Activated CD8-positive, alpha-beta T cell treated with anti-CD3 and anti-CD28 coated beads, Interleukin-2, amount 10 ng/mL, durations not matched to agents 7 days and 5 days (primary cell): ENCODE data around the gene PLXNB1. TPM values are rescaled to one million over a fixed set of nuclear protein-coding genes. Genes with fewer than 3 reads are reported as not detected.

ENCODE experiments used
- ATAC-seq: fragments of 150-1000 bp; cut with Tn5 transposase; one replicate; pipeline ENCODE4 v1.10.0; 2021; ENCODE audit warnings: moderate library complexity
- CTCF ChIA-PET: fragments of 350-600 bp; sonication (Branson Sonifier 250); formaldehyde crosslinking; loops from one replicate; lab custom pipeline; 2021; ENCODE audit warnings: antibody characterized with exemption; lab: Charles Lee
- POLR2A ChIA-PET: fragments of 350-600 bp; sonication (Branson Sonifier 250); formaldehyde crosslinking; loops from one replicate; lab custom pipeline; 2021; ENCODE audit warnings: antibody characterized with exemption; lab: Charles Lee
- DNase-seq: peaks from one replicate; pipeline ENCODE4 v3.0.0-alpha.2; 2020
- H3K27ac Mint-ChIP-seq: one replicate; pipeline ENCODE4 v1.8.0; 2021; ENCODE audit warnings: mild to moderate bottlenecking, mixed read lengths
- H3K27me3 Mint-ChIP-seq: one replicate; pipeline ENCODE4 v1.8.0; 2021; ENCODE audit warnings: low read depth, mixed read lengths
- H3K36me3 Mint-ChIP-seq: one replicate; pipeline ENCODE4 v1.8.0; 2021; ENCODE audit warnings: low read depth, mixed read lengths
- H3K4me1 Mint-ChIP-seq: one replicate; pipeline ENCODE4 v1.8.0; 2021; ENCODE audit warnings: low read depth, mixed read lengths
- H3K4me3 Mint-ChIP-seq: one replicate; pipeline ENCODE4 v1.8.0; 2021; ENCODE audit warnings: mild to moderate bottlenecking, mixed read lengths
- H3K9me3 Mint-ChIP-seq: one replicate; pipeline ENCODE4 v1.8.0; 2022; ENCODE audit warnings: mixed read lengths; ENCODE audit not compliant: insufficient read depth
- total RNA-seq, 2 experiments: library from RNA; stranded (reverse); gene quantifications; one replicate each; pipeline ENCODE4 v1.2.3, GENCODE V29; 2021

The PLXNB1 gene
- total RNA-seq, 2 experiments from 2014 or later: 0.76 to 1.7 TPM

DNA sequence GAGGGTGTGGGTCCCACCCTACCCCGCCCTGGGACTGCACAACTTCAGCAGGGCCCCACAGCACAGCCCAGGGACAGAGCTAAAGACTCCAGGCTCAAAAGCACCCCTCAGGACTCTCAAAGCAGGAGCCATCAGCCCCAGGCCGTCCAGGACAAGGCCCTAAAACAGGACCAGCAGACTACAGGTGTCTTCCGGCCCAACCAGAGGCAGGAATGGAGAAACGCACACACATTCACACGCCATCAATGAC lies 42.7 kb upstream of the PLXNB1 start:
- Mint-ChIP-seq H3K4me1 (peaks cover 73% of the 10 kb centered on the region), H3K27ac (peak overlapping the region; percentile 100), H3K27me3 (no peaks in the 10 kb centered on the region), H3K36me3 (peaks cover 60% of the 10 kb centered on the region), H3K4me3 (peak overlapping the region; percentile 93), H3K9me3 (no peaks in the 10 kb centered on the region)
- ATAC-seq (no peak), DNase-seq (no peak)
- CTCF ChIA-PET: interaction anchor here (0.7 to 6.1 kb wide), 16 partner anchors 12 to 86 kb away, joined by 3 to 57 read pairs (median 5); partner anchors contain the start of genes ATRIP, CCDC51, SHISA5 and TMA7
- POLR2A ChIA-PET: interaction anchor here (0.7 to 2.7 kb wide), 18 partner anchors 9 to 186 kb away, joined by 3 to 35 read pairs (median 7); partner anchors contain the start of genes ATRIP, CCDC51, SHISA5 and TMA7

- H3K4me1 Mint-ChIP-seq: peaks cover 65% of the 10 kb centered on the region
- peaks cover 73% of the 10 kb centered on the region for H3K36me3 Mint-ChIP-seq
- H3K27me3 Mint-ChIP-seq: no peaks in the 10 kb centered on the region
- DNase-seq: no peak
- no peaks in the 10 kb centered on the region for H3K9me3 Mint-ChIP-seq
- ChIA-PET CTCF (interaction anchor here (1.4 to 6.1 kb wide), 3 partner anchors 34 to 79 kb away, joined by 6 to 57 read pairs (median 9); no protein-coding TSS in a partner anchor), POLR2A (interaction anchor here (0.9 to 1.7 kb wide), 4 partner anchors 13 to 37 kb away, joined by 4 to 6 read pairs (median 4); partner anchors contain the start of gene ATRIP)
- no peak for ATAC-seq
- H3K4me3 Mint-ChIP-seq: peak overlapping the region; percentile 40
- H3K27ac Mint-ChIP-seq: peak overlapping the region; percentile 97
Measured at GRCh38 chr3:48470286-48470685, 40.4 kb upstream of the PLXNB1 start.

DNA sequence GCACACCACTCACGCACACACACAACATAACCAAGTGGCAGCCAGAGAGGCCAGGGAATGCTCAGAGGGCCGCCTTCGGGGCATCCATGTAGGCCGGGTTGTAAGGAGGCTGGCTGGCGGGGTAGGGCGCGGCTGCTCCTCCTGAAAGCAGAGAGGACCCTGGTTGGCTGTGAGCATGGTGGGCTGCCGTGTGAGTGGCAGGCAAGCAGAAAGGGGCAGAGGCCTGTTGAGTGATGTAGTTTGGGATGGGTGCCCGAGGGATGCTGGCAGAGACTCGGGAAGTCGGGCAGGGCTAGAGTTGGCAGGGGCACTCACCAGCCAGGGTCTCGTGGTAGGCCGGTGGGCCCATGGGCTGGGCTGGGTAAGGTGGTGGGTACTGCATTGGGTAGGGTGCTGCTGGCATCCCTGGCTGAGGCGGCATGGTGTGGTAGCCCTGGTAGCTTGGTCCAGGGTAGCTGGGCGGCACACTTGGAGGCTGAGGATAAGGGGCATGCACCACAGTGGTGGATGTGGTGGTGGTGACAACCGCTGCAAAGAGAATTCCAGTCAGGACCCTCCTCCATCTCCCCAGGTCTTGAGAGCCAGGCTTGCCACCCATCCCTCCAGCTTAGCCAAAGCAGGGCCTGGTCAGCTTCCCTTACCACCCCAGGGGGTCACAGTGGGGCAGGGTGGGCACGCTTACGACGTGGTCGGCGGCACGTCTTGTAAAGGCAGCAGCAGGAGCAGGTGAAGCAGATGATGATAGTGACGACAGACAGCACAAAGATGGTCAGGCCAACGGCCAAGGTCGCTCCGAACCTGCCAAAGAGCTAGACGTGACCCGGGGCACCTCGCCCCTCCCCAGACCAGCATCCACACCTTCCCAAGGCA lies 39.4 kb upstream of the PLXNB1 start:
- no peaks in the 10 kb centered on the region for H3K27me3 Mint-ChIP-seq
- peaks cover 70% of the 10 kb centered on the region for H3K36me3 Mint-ChIP-seq
- DNase-seq (no peak), ATAC-seq (no peak)
- H3K4me3 Mint-ChIP-seq: peak overlapping the region; percentile 63
- peaks cover 60% of the 10 kb centered on the region for H3K4me1 Mint-ChIP-seq
- POLR2A ChIA-PET: interaction anchor here (0.8 to 3.5 kb wide), 8 partner anchors 9 to 79 kb away, joined by 3 to 44 read pairs (median 4); partner anchors contain the start of genes ATRIP, CCDC51 and TMA7
- CTCF ChIA-PET: interaction anchor here (0.9 to 6.1 kb wide), 5 partner anchors 33 to 80 kb away, joined by 4 to 57 read pairs (median 8); no protein-coding TSS in a partner anchor
- H3K9me3 Mint-ChIP-seq: no peaks in the 10 kb centered on the region
- H3K27ac Mint-ChIP-seq: peak overlapping the region; percentile 97

DNA sequence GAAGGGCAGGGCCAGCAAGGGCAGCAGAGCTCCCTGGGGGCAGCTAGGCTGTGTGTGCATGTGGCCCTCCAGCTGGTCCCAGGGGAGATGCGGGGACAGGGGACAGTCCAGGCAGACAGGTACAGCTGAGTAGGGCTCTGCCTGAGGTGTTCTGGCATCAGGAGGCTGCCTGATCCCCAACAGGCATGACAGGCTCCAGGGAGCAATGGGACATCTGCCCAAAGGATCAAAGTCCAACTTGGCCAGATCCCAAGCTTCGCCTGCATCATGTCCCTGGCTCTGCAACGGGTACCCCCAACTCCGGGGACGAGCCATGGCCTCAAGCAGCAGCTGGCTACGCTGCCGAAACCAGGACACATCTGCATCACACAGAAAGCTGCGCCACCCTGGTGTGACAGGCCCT lies 38.4 kb upstream of the PLXNB1 start:
- CTCF ChIA-PET: interaction anchor here (0.9 to 1.3 kb wide), 3 partner anchors 32 to 81 kb away, joined by 3 to 8 read pairs (median 4); no protein-coding TSS in a partner anchor
- DNase-seq: no peak
- Mint-ChIP-seq H3K9me3 (no peaks in the 10 kb centered on the region), H3K27ac (peak overlapping the region; percentile 97), H3K36me3 (peaks cover 70% of the 10 kb centered on the region), H3K4me1 (peaks cover 57% of the 10 kb centered on the region), H3K27me3 (no peaks in the 10 kb centered on the region), H3K4me3 (peak overlapping the region; percentile 96)
- POLR2A ChIA-PET: interaction anchor here (0.7 to 3.5 kb wide), 4 partner anchors 10 to 165 kb away, joined by 3 to 44 read pairs (median 4); partner anchors contain the start of genes ATRIP and SHISA5
- ATAC-seq: no peak

DNA sequence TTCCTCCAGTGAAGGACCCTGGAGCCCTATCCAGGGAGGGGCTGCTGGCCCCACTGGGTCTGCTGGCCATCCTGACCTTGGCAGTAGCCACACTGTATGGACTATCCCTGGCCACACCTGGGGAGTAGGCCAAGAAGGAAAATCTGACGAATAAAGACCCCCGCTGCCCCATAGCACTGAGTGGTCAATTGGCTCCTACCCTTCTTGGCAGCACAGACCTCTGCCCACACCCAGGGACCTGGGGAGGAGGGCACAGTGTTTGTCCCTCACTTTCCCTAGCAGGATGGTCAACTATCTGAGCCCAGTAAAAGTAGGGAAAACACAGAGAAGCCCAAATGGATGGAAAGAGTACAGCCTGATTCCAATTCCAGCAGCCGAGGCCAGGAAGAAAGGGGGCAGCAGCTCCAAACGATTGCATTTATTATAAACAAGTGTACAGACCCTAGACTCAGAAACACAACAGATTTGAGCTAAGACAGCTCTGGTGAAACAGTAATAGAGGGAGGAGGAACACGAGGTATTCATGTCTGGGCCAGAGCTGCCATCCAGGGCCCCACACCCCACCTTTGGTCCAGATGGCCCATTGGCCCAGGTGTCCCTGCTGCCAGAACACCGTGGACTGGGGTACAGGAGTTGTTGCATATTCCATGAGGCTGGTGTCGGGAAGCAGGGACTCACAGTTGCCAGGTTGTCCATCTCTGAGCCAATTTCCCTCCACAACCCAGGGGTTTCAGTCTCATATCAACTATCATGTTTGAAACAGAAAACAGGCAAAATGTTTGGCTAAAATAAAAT lies 37.8 kb upstream of the PLXNB1 start:
- ChIA-PET POLR2A (interaction anchor here (0.7 to 3.5 kb wide), 14 partner anchors 10 to 553 kb away, joined by 3 to 44 read pairs (median 8); partner anchors contain the start of genes ATRIP, CCDC51, CDC25A and SHISA5), CTCF (interaction anchor here (1.0 to 1.6 kb wide), 7 partner anchors 10 to 82 kb away, joined by 3 to 16 read pairs (median 5); no protein-coding TSS in a partner anchor)
- H3K4me1 Mint-ChIP-seq: peaks cover 54% of the 10 kb centered on the region
- peak overlapping the region; percentile 96 for H3K4me3 Mint-ChIP-seq
- peaks cover 64% of the 10 kb centered on the region for H3K36me3 Mint-ChIP-seq
- DNase-seq: no peak
- ATAC-seq: no peak
- H3K27ac Mint-ChIP-seq: peak overlapping the region; percentile 97
- no peaks in the 10 kb centered on the region for H3K9me3 Mint-ChIP-seq
- H3K27me3 Mint-ChIP-seq: no peaks in the 10 kb centered on the region

DNA sequence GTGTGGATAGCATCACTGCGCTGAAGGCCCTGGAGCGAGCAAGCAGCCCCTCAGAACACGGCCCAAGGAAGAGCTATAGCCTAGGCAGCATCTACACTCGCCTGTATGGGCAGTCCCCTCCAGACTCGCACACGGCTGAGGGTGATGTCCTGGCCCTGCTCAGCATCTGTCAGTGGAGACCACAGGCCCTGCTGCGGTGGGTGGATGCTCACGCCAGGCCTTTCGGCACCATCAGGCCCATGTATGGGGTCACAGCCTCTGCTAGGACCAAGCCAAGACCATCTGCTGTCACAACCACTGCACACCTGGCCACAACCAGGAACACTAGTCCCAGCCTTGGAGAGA lies 37.2 kb upstream of the PLXNB1 start:
- DNase-seq (no peak), ATAC-seq (no peak)
- peak overlapping the region; percentile 96 for H3K4me3 Mint-ChIP-seq
- peak overlapping the region; percentile 97 for H3K27ac Mint-ChIP-seq
- H3K27me3 Mint-ChIP-seq: no peaks in the 10 kb centered on the region
- peaks cover 63% of the 10 kb centered on the region for H3K36me3 Mint-ChIP-seq
- no peaks in the 10 kb centered on the region for H3K9me3 Mint-ChIP-seq
- ChIA-PET POLR2A (interaction anchor here (0.8 to 3.5 kb wide), 15 partner anchors 9 to 553 kb away, joined by 3 to 44 read pairs (median 7); partner anchors contain the start of genes ATRIP, CCDC51, CDC25A and SHISA5), CTCF (interaction anchor here (0.8 to 1.6 kb wide), 10 partner anchors 10 to 92 kb away, joined by 3 to 16 read pairs (median 4); no protein-coding TSS in a partner anchor)
- H3K4me1 Mint-ChIP-seq: peaks cover 54% of the 10 kb centered on the region

- ATAC-seq (peak; percentile 56), DNase-seq (peak; percentile 51)
- Mint-ChIP-seq H3K9me3 (no peaks in the 10 kb centered on the region), H3K36me3 (peaks cover 63% of the 10 kb centered on the region), H3K27me3 (no peaks in the 10 kb centered on the region), H3K4me1 (peaks cover 54% of the 10 kb centered on the region), H3K4me3 (peak overlapping the region; percentile 96), H3K27ac (peak overlapping the region; percentile 97)
- ChIA-PET POLR2A (interaction anchor here (0.5 to 3.5 kb wide), 17 partner anchors 8 to 554 kb away, joined by 3 to 44 read pairs (median 6); partner anchors contain the start of genes ATRIP, CCDC51, CDC25A and PFKFB4), CTCF (interaction anchor here (0.8 to 1.6 kb wide), 10 partner anchors 9 to 92 kb away, joined by 3 to 16 read pairs (median 4); no protein-coding TSS in a partner anchor)
Measured at GRCh38 chr3:48466386-48467109, 36.7 kb upstream of the PLXNB1 start.

DNA sequence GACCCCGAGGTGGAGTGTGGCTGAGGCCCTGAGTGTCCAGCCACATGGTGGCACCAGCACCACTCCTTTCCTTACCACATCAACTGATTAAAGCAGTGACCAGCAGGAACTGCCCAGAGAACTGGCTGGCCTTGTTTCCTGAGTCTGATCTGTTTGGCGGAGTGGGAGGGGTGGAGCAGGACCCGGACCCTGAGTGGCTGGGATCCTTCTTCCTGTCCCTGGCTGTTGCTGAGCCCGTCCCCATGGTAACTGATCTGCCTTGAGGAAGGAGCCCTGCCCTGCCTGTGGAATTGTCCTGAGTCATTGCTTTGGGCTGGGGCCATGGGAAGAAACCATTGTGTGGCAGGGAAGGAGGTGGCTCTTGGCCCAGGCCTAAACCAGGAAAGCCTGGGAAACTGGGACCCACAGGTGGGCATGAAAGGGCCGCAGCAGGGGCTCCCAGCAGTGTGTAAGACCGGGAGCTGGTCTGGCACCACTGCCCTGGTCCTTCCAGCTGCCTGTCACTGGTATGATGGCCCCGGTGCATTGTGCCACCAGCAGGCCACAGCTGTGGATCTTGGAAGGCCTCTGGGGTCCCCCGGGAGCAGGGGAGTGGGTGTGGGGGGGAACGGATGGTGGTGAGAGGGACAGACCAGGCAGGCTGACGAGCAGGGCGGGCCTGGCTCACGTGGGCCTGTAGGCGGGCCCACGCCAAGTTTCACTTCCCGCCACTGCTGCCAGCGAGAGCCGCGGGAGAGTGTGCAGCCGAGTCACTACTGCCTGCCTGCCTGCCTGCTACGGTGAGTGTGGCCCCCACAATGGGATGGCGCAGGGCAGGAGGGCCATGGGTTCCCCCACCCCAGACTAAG lies 35.9 kb upstream of the PLXNB1 start:
- Mint-ChIP-seq H3K9me3 (no peaks in the 10 kb centered on the region), H3K36me3 (peaks cover 66% of the 10 kb centered on the region), H3K27me3 (no peaks in the 10 kb centered on the region), H3K27ac (peak overlapping the region; percentile 97), H3K4me1 (peaks cover 57% of the 10 kb centered on the region), H3K4me3 (peak overlapping the region; percentile 96)
- DNase-seq: peak; percentile 87
- POLR2A ChIA-PET: interaction anchor here (0.5 to 3.5 kb wide), 15 partner anchors 8 to 555 kb away, joined by 3 to 44 read pairs (median 7); partner anchors contain the start of genes ATRIP, CCDC51, PFKFB4 and SHISA5
- CTCF ChIA-PET: interaction anchor here (1.2 to 1.6 kb wide), 7 partner anchors 13 to 93 kb away, joined by 3 to 16 read pairs (median 5); no protein-coding TSS in a partner anchor
- ATAC-seq: peak; percentile 96

- H3K36me3 Mint-ChIP-seq: peaks cover 65% of the 10 kb centered on the region
- ATAC-seq (no peak), DNase-seq (no peak)
- POLR2A ChIA-PET: interaction anchor here (1.8 to 3.2 kb wide), 3 partner anchors 10 to 42 kb away, joined by 6 to 31 read pairs (median 15); partner anchors contain the start of gene ATRIP
- no peaks in the 10 kb centered on the region for H3K27me3 Mint-ChIP-seq
- peaks cover 57% of the 10 kb centered on the region for H3K4me1 Mint-ChIP-seq
- no peaks in the 10 kb centered on the region for H3K9me3 Mint-ChIP-seq
- peak overlapping the region; percentile 97 for H3K27ac Mint-ChIP-seq
- H3K4me3 Mint-ChIP-seq: peak overlapping the region; percentile 96
- CTCF ChIA-PET: interaction anchor here (21.8 kb wide), 1 partner anchor 29 kb away, joined by 208 read pairs; no protein-coding TSS in a partner anchor
Measured at GRCh38 chr3:48465237-48465530, 35.3 kb upstream of the PLXNB1 start.
